Mesenteric fat pad (tissue), 1 donor: ENCODE measurements around the gene RAB17. TPM values are rescaled to one million over a fixed set of nuclear protein-coding genes. Genes with fewer than 3 reads are reported as not detected.

ENCODE experiments used
- DNase-seq: peaks from one replicate; pipeline ENCODE4 v3.0.0-alpha.2; 2020; ENCODE audit warnings: low spot score
- total RNA-seq: library from RNA; stranded (reverse); fragmentation: NEBNext Ultra II Directional; extraction: Animal tissue kit (Norgen Biotek cat#: 25700); gene quantifications from one replicate; pipeline ENCODE4 v1.2.1, GENCODE V29; 2021
- donor health status: DM: yes; HTN: yes; CAD: no.

RAB17 gene
- total RNA-seq, 1 donor from 2014 or later: 0.87 TPM

- no peak for DNase-seq
These were observed 9.2 kb downstream of the RAB17 start for GRCh38 chr2:237581326-237581725.

- DNase-seq: no peak
These were observed 12.3 kb downstream of the RAB17 start for GRCh38 chr2:237577956-237578870.

- no peak for DNase-seq
These were observed 13.1 kb downstream of the RAB17 start for GRCh38 chr2:237577458-237577857.

- DNase-seq: no peak
These were observed 13.6 kb downstream of the RAB17 start for GRCh38 chr2:237576974-237577373.

GRCh38 chr2:237575869-237576862 is 14.4 kb downstream of the RAB17 start:
- no peak for DNase-seq

GRCh38 chr2:237574894-237575868 is 15.4 kb downstream of the RAB17 start:
- DNase-seq: no peak

GRCh38 chr2:237574467-237574866 is 16.1 kb downstream of the RAB17 start:
- no peak for DNase-seq

GRCh38 chr2:237573721-237574415 is 16.7 kb downstream of the RAB17 start:
- DNase-seq: no peak

- no peak for DNase-seq
These were observed 17.8 kb downstream of the RAB17 start for GRCh38 chr2:237572742-237573101.

- peak; percentile 96 for DNase-seq
These were observed 18.4 kb downstream of the RAB17 start for GRCh38 chr2:237572021-237572741.

- no peak for DNase-seq
These were observed 19.0 kb downstream of the RAB17 start for GRCh38 chr2:237571551-237571950.

- no peak for DNase-seq
These were observed 19.7 kb downstream of the RAB17 start for GRCh38 chr2:237570776-237571335.

- DNase-seq: no peak
These were observed 20.6 kb downstream of the RAB17 start for GRCh38 chr2:237569896-237570295.

GRCh38 chr2:237569041-237569440 is 21.5 kb downstream of the RAB17 start:
- DNase-seq: no peak

GRCh38 chr2:237568121-237568660 is 22.3 kb downstream of the RAB17 start:
- no peak for DNase-seq

- peak; percentile 79 for DNase-seq
These were observed 23.1 kb downstream of the RAB17 start for GRCh38 chr2:237567276-237568029.

- no peak for DNase-seq
These were observed 23.9 kb downstream of the RAB17 start, which contains the start of gene PRLH for GRCh38 chr2:237566401-237567235. Gene PRLH, plus strand, starts transcription at chr2:237566574. Its CDS starts 0 bp downstream, at chr2:237566574.
